Activated effector memory CD4-positive, alpha-beta T cell treated with Interleukin-2 at 50 U/mL for 16 hours (primary cell): ENCODE data around the gene DCAF5.
"Not testable (repeated sequence)": the region's sequence is repeated elsewhere in the genome, so short reads cannot be mapped to it uniquely, and the experiment has no call there.

Experiments
- DNase-seq: peaks from one replicate; pipeline ENCODE4 v3.0.0-alpha.2; 2020

Gene DCAF5

GRCh38 chr14:69040353-69040752 lies 112.6 kb downstream of the DCAF5 start:
- DNase-seq: no peak

DNA sequence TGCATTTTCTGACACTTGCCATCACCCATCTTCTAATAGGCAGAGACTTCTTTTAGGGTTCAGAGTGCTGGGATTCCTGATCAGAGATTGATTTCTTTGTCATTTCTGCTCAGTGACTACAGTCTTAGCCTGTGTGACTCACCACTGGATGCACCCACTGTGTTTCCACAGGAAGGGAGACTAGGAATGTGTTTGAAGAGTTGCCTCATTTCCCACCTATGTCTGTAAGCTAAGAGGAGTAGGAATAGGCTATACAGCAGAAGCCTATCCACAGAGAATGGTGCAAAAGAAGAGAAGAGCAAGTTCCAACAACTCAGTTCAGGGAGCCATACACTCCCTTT lies 113.7 kb downstream of the DCAF5 start:
- DNase-seq: no peak

GRCh38 chr14:69038455-69039287 lies 114.2 kb downstream of the DCAF5 start:
- DNase-seq: no peak

DNA sequence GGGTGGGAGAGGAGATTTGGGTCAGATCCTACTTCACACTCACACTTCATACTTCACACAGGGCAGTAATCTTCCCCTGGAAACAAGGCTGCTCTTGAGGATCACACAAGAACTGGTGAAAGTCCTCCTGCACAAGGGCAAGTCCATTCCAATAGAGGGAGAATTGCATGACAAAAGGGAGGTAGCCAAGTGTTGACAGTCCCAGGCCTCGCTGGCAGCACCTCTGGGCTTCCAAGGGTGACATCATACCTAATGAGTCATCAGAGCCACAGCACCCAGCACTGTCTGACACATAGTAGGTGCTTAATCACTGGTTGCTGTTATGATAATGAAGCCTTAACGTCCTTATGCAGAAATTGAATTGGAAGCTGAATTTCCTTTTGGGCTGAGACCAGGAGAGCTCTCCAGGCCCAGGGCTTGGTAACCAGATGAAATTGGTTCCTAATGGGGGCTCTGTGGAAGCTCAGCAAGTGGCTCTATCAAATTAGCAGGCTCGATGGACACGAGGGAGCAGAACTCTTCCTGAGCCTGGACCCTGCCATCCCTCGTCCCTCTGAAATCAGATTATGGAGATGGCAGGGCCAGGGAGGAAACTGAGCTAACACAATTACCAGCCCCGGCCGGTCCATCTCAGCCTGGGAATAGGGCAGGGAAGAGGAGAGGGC lies 115.0 kb downstream of the DCAF5 start:
- DNase-seq: no peak

DNA sequence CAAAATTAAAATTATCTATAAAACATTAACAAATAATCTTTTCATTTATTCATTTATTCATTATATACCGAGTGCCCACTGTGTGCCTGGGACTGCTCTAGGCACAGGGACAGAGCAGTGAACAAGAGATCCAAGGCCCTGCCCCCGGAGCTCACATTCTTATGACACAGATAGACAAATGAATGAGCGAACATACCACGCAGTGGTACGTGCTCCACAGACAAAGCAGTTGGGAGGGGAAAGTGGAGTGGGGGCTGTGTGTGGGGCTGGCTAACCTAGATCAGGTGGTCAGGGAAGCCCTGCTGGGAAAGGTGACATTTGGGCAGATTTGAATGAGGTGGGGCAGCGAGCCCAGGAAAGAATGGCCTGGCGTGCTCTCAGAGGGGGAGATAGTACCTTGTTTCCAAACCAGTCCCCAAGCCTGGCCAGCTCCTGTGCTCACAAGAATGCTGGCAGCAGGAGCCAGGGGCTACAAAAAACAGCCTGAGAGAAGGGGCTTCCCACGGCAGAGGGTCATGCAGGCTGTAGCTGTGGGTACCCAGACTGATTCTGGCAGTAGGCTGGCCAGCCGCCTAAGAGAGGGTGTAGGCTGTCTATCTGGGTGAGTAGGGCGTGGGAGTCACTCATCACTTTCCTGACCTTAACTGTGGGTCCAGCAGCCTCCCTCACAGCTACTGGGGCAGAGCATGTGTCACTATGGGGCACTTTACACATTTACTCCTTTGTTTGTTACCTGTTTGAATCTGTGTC lies 116.0 kb downstream of the DCAF5 start:
- no peak for DNase-seq

DNA sequence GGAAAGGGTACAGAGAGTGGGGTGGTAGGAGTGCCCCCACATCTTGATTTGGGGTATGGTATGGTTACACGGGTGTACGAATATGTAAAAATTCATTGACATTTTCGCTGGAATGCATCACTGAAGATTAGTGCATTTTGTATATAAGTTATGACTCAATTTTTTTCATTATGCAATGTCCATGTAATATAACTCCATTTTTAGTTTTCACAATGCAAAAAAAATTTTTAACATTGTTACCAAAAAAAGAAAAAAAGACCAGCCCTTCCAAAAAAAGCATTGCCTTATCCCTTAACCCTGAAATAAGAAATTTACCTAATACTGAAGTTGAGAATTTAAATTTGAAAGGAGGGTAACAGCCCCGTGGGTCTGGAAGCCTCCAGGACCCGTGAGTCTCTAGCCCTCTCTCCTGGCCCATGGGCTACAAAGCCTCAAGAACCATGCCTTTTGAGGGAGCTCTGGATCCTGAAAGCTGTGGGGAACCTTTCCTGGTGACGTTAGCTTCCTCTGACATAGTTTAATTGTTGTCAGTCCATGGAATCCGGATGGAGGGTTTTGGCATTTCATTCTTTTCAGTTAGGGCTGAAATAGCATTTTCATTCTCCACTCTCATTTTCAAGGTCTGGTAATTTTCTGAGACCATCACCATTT lies 118.2 kb downstream of the DCAF5 start:
- DNase-seq: no peak

DNA sequence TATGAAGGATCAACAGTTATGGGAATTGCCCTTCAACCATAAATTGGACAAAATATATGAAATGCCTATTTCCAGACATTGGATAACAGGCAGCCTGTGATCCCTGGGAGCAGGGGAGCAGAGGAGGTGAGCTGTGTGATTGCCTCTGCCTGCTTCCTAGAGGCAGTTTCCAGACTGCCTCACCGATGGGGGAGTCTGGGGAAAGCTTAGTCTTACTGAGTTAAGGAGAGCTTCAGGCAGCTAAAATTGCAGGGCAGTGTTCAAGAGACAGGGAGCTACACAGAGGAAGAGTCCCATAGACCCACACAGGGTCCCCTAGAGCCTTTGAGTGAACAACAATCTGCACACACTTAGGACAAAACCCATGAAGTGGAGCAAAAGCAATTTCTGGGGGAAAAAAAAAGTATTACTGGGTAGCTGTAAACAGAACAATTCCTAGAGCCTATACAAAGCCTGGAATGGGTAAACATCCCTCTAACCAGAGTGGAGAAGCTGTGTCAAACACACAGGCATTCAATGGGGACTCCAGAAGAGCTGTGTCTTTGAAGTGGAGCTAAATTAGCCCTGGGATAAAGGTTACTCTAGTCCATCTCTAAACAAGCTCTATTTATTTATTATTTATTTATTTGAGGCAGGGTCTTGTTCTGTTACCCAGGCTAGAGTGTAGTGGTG lies 125.5 kb downstream of the DCAF5 start:
- DNase-seq: no peak

DNA sequence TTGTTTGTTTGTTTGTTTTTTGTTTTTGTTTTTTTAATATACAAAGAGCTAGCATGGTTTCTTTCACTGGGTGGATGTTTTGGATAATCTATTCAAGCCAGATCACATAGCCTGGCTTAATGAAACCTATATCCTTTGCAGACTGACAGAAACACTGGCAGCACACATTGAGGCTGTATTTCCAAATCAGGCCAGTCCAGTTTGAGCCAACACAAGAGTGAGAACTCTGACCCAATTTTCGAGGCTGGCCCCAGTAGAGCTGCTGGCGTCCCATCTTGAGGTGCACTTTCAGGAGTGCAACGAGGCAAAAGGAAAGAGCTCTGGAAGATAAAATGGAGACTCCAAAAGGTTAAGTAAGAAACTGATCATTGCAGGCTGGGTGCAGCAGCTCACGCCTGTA lies 129.9 kb downstream of the DCAF5 start:
- no peak for DNase-seq

DNA sequence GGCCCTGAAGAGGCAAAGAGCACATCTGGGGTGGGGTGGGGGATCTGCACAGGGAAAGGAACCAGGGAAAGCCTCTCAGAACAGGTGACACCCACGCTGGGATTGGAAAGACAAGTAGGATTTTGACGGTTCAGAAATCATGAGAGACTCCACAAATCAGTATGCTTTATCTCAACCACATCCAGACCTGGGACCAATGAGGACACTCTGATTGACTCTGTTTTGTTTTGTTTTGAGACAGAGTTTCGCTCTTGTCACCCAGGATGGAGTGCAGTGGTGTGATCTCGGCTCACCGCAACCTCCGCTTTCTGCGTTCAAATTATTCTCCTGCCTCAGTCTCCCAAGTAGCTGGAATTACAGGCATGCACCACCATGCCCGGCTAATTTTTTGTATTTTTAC lies 130.8 kb downstream of the DCAF5 start:
- not testable (repeated sequence) for DNase-seq

DNA sequence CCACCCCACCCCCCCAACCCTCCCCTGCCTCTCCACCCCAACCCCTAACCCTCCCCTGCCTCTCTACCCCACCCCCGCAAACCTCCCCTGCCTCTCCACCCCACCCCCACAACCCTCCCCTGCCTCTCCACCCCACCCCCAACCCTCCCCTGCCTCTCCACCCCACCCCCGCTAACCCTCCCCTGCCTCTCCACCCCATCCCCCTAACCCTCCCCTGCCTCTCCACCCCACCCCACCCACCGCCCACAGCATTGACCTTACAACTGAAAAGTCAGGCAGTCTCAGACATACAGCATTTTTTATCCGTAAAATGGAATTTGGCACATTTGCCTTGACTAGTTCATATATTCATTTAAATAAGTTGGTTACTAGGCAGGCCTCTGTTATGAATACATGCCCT lies 135.2 kb downstream of the DCAF5 start:
- DNase-seq: no peak

DNA sequence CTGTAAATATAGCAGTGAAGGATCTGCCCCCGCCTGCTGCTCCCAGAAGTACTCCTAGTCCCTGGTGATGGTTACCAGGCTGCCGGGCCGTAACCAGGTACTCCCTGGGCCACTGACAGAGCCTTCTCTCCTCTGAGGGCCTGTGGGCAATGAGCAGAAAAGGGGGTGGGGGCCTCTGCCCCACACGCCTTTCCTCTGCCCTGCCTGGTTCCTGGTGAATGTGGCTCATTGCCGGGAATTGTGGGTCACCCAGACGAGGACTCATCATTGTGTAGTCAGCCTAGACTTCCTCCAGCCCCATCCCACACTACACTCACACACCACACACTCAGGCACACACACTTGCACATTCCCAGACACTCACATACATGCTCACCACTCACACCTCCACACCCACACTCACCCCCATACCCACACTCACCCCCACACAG lies 138.1 kb downstream of the DCAF5 start:
- no peak for DNase-seq

GRCh38 chr14:69013943-69014782 lies 138.8 kb downstream of the DCAF5 start:
- no peak for DNase-seq

DNA sequence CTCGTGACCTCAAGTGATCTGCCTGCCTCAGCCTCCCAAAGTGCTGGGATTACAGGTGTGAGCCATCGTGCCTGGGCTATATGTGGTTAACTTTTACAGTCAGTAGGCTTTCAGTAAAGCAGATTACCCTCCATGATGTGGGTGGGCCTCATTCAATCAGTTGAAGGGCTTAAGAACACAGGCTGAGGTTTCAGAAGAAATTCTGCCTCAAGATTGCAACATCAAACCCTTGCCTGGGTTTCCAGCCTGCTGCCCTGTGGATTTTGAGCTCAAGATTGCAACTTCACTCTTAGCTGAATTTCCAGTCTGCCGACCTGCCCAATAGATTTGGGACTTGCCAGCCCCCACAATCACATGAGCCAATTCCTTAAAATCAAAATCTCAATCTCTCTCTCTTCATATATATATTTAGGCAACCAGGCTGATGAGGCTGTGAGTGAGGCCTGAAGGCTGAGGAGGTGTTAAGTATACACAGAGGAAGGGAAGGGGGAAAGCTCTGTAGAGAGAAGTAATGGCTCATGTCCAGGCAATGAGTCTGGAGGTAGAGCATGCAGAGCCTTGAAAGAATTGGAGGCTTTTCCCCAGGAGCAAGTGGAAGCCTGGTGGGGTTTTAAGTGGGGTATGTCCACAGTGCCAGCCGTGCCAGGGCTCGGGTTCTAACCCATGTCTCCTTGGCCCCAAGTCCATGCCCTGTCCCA lies 140.5 kb downstream of the DCAF5 start:
- no peak for DNase-seq

- no peak for DNase-seq
These were observed 142.3 kb downstream of the DCAF5 start for GRCh38 chr14:69010648-69011047.

DNA sequence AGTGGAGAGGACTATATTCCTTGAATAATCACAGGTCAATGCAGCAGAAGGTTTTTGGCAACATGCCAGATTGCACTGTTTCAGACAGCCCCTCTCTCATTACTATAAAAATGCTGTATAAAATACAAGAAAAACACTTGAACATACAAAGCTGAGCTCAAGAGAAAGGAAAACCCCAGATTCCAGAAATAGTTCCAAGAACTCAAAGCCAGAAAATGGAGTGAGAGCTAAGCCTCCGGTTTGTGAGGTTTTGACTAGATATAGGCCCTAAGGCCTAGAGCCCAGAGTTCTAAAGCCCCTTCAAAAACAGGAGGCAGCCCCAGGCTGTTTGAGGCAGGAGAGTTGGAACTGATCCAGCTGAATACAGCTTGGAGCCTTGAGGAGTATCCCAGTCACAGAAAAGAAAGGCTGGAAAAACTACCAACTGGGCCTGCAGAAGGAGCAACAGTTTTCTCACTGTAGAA lies 144.5 kb downstream of the DCAF5 start:
- DNase-seq: no peak

GRCh38 chr14:69006346-69006745 lies 146.6 kb downstream of the DCAF5 start:
- DNase-seq: no peak

DNA sequence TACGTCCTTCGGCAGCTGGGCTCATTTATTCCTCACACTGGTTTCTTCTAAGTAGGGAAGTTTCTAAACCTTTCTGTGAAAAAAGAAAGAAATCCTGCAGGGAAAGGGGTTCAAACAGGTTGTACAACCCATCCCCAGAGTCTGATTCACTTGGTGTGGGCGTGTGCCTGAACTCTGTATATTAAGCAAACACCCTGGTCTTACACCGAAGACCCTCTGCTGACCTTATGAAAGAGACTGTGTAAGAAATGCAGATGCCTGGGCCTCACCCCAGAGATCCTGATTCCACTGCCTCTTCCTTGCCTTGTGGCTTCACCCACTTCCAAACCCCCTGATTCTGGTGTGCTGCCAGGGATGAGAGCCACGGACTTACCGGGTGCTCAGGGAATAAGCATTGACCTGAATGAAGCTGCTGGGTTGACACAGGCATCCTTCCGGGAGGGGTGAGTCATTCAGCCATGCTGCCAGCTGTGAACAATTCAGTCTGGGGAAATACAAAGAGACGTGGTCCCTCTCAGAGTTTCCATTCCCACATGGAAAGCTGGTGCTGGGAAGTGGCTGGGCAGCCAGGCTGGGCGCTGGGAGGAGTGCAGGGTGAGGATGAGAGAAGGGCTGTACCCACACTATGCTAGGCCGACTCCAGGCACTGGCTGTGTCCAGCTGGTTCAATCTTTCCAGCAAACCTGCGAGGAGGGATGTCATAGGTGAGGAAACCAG lies 147.3 kb downstream of the DCAF5 start:
- DNase-seq: no peak

DNA sequence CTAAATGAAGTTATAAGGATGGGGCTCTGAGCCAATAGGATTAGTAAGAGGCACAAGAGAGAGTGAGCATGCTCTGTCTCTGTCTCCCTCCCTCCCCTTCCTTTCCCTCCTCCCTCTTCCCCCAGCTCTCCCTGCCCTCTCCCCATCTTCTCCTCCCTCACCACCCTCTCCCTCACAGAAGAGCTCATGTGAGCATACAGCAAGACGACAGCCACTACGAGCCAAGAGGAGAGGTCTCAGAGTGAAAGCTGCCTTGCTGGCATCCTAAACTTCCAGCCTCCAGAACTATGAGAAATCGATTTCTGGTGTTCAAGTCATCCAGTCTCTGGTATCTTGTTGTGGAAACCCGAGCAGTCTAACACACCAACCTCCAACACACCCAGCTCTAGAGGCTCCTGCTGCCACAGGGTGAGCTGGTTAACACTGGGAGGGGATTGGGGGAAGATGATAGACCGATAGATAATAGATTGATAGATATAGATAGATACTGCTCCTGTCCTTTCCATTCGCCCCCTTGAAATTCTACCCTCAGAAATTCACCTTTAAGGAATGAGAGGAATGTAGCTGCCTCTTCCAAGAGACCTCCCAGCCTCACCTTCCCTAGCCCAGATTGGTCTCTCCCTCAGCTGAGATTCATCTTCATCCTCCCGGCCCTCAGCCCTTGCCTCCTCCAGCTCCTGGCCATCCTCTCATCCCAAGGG lies 148.0 kb downstream of the DCAF5 start:
- DNase-seq: no peak

DNA sequence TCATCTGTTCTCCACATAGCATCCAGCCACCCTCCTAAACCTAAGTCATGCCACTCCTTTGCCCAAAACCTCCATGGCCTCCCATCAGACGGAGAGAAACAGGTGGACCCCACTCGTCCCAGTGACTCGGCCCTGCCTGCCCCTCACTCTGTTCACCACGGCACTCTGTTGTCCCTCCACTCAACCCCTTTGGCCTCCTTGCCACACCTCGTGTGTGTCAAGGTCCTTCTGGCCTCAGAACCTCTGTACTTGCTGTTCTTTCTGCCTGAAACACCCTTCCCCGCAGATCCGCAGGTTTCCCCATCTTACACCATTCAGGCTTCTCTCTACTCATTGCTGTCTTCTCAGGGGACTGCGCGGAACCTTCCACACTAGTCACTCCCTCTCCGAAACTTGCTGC lies 149.3 kb downstream of the DCAF5 start:
- DNase-seq: no peak

GRCh38 chr14:69002069-69002468 lies 150.8 kb downstream of the DCAF5 start:
- no peak for DNase-seq
